ENCODE results near the gene PLEKHG7. TPM values are rescaled to one million over a fixed set of nuclear protein-coding genes. Genes with fewer than 3 reads are reported as not detected.

The PLEKHG7 gene
- total and polyA plus RNA-seq, 9 of the 15 experiments (the other 6 are each of a cell fraction or from before 2014, with no cell fraction given), result 0.03 TPM; not detected in 8

- H3K79me2 ChIP-seq (ENCODE audit: control insufficient read depth, insufficient read depth, low read length), result no peaks in the 10 kb centered on the region
- intact Hi-C loops (cut with micrococcal nuclease), result no loop called here
- POLR2A ChIA-PET, result interaction anchor here (1.2 kb wide), 1 partner anchor 17 kb away, joined by 3 read pairs; no protein-coding TSS in a partner anchor
Observed at GRCh38 chr12:92730758-92731157, 28.0 kb downstream of the PLEKHG7 start.

More at GRCh38 chr12:92730758-92731157, 28.0 kb downstream of the PLEKHG7 start:
- no peak for ATAC-seq
- H2AFZ ChIP-seq (ENCODE audit: low read depth, low read length), result no peak overlapping the region
- 11% methylated on average over 5 of the region's 5 CpGs for WGBS (ENCODE audit: insufficient coverage, low coverage, missing lambda C conversion rate)
- DNase-seq (ENCODE audit: extremely low read depth in 1 of 4, low spot score in 3 of 4), result no peak
- in situ Hi-C loops (cut with MboI), result no loop called here
- H3K27me3 ChIP-seq (ENCODE audit: control insufficient read depth in 2 of 2, insufficient read depth in 2 of 2, low read length in 2 of 2), result peaks cover 18 to 23% of the 10 kb centered on the region in 2 experiments; a peak in 4 of 5 replicates
- BruUV-seq (replicated peaks), result no TSS peak
- H3K4me2 ChIP-seq (ENCODE audit: insufficient read depth, low read length), result no peak overlapping the region
- no peak overlapping the region for H3K9ac ChIP-seq (ENCODE audit: insufficient read depth in 1 of 2, low read depth in 2 of 2, low read length in 2 of 2)
- H3K9me3 ChIP-seq (replicated peaks; ENCODE audit: control insufficient read depth, insufficient read depth, low read depth, low read length), result no peaks in the 10 kb centered on the region
- no peaks in the 10 kb centered on the region for H3K36me3 ChIP-seq (ENCODE audit: control insufficient read depth, insufficient read depth, low read length)
- no peak overlapping the region for H3K27ac ChIP-seq (ENCODE audit: extremely low read depth, low read depth, low read length)
- no peak for FAIRE-seq
- no peaks in the 10 kb centered on the region for H3K9me1 ChIP-seq (ENCODE audit: control insufficient read depth, insufficient read depth, low read length)
- no peaks in the 10 kb centered on the region for H4K20me1 ChIP-seq (replicated peaks; ENCODE audit: control insufficient read depth, insufficient read depth, low read length)
- TF ChIP-seq CREM (IDR thresholded peaks at IDR 0.05; ENCODE audit: low read depth) (no peak), SFPQ (IDR thresholded peaks at IDR 0.05; ENCODE audit: low read depth, low read length) (no peak), MAFK (IDR thresholded peaks at IDR 0.05; ENCODE audit: low read length) (no peak), GATAD2A (IDR thresholded peaks at IDR 0.05) (no peak), HNRNPLL (IDR thresholded peaks at IDR 0.05; ENCODE audit: low read depth, low read length, poor library complexity, severe bottlenecking) (no peak), ASH1L (IDR thresholded peaks at IDR 0.05; ENCODE audit: borderline replicate concordance, low read depth, partially characterized antibody) (no peak), ZNF311 (CRISPR knock-in tag; IDR thresholded peaks at IDR 0.05) (no peak), ZNF589 (CRISPR knock-in tag; IDR thresholded peaks at IDR 0.05; ENCODE audit: low read depth) (no peak), ZNF146 (CRISPR knock-in tag; IDR thresholded peaks at IDR 0.05; ENCODE audit: unreplicated experiment) (no peak), HMGN3 (IDR thresholded peaks at IDR 0.05; ENCODE audit: borderline replicate concordance, extremely low read depth, insufficient read length, low read depth, low read length) (no peak), ZFP30 (CRISPR knock-in tag; IDR thresholded peaks at IDR 0.05; ENCODE audit: borderline replicate concordance) (no peak), BRF1 (IDR thresholded peaks at IDR 0.05; ENCODE audit: borderline replicate concordance, extremely low read depth, insufficient read length) (no peak), MEF2D (tag; conservative IDR thresholded peaks at IDR 0.05; ENCODE audit: low read depth) (no peak), ZNF280A (IDR thresholded peaks at IDR 0.05; ENCODE audit: low read depth, partially characterized antibody) (no peak)
- H3K4me1 ChIP-seq (replicated peaks in 1 of 2; ENCODE audit: control insufficient read depth in 2 of 2, insufficient read depth in 2 of 2, low read length in 2 of 2), result no peaks in the 10 kb centered on the region
- CTCF ChIA-PET (ENCODE audit: low intra/inter-chr PET ratio), result no interaction called here
- no peak overlapping the region for H3K4me3 ChIP-seq
